GM06990 (cell line): ENCODE data around the gene RASGRP2.

Source experiments
- DNase-seq: peaks from one replicate; pipeline ENCODE4 v3.0.0-alpha.2; 2011; ENCODE audit not compliant: insufficient read length; ENCODE audit errors: extremely low read depth
- H3K27me3 ChIP-seq: replicated peaks from 2 replicates; pipeline ENCODE4 v1.6.0; 2011; ENCODE audit warnings: low read length; ENCODE audit not compliant: control insufficient read depth, insufficient read depth
- H3K36me3 ChIP-seq: 2 replicates; pipeline ENCODE4 v1.5.1; 2011; ENCODE audit warnings: low read length; ENCODE audit not compliant: control insufficient read depth, insufficient read depth
- H3K4me3 ChIP-seq: replicated peaks from 2 replicates; pipeline ENCODE4 v1.5.1; 2011; ENCODE audit warnings: low read depth, mild to moderate bottlenecking, control low read depth, low read length
- TF ChIP-seq, protein P1 (sequence below): IDR thresholded peaks from 2 replicates; pipeline ENCODE4 v1.5.1; 2011; ENCODE audit warnings: low read length, control low read depth, mild to moderate bottlenecking, inconsistent platforms; ENCODE audit not compliant: insufficient read depth, poor library complexity, severe bottlenecking

The RASGRP2 gene

DNA sequence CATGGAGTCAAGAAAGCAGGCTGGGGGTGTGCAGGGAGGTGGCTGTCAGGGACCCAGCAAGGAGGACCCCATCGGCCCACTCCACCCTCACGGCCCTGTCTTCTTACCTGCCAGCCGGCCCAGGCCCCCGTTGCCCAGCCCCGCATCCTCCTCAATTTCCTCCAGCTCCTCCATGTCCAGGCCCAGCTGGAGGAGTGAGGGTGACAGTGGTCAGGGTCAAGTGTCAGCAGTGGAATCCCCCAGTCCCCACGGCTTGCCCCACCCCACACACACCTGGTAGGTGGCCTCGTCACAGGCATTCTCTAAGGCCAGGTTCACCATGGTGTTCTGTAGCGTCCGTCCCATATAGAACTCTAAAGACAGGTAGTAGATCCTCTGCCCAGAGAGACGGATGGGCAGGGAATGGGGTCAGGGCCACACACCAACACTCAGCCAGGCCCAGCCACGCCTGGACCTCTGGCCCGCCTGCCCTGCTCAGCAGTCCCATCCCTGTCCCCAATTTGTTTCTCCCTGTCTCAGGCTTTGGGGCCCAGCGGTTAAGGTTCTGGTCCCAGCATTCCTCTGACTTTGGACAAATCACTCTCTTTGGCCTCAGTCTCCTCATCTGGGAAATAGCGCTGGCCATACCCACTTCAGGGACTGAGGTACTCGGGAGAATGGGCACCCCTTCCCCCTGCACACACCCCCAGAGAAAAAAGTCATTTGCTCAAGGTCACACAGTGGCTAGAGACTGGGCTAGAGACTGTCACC, 14.6 kb upstream of the RASGRP2 start:
- Histone ChIP-seq H3K27me3 (no peaks in the 10 kb centered on the region), H3K36me3 (peaks cover 2% of the 10 kb centered on the region), H3K4me3 (no peak overlapping the region)
- no peak for DNase-seq
- TF ChIP-seq, protein P1, sequence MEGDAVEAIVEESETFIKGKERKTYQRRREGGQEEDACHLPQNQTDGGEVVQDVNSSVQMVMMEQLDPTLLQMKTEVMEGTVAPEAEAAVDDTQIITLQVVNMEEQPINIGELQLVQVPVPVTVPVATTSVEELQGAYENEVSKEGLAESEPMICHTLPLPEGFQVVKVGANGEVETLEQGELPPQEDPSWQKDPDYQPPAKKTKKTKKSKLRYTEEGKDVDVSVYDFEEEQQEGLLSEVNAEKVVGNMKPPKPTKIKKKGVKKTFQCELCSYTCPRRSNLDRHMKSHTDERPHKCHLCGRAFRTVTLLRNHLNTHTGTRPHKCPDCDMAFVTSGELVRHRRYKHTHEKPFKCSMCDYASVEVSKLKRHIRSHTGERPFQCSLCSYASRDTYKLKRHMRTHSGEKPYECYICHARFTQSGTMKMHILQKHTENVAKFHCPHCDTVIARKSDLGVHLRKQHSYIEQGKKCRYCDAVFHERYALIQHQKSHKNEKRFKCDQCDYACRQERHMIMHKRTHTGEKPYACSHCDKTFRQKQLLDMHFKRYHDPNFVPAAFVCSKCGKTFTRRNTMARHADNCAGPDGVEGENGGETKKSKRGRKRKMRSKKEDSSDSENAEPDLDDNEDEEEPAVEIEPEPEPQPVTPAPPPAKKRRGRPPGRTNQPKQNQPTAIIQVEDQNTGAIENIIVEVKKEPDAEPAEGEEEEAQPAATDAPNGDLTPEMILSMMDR, result no peak

DNA sequence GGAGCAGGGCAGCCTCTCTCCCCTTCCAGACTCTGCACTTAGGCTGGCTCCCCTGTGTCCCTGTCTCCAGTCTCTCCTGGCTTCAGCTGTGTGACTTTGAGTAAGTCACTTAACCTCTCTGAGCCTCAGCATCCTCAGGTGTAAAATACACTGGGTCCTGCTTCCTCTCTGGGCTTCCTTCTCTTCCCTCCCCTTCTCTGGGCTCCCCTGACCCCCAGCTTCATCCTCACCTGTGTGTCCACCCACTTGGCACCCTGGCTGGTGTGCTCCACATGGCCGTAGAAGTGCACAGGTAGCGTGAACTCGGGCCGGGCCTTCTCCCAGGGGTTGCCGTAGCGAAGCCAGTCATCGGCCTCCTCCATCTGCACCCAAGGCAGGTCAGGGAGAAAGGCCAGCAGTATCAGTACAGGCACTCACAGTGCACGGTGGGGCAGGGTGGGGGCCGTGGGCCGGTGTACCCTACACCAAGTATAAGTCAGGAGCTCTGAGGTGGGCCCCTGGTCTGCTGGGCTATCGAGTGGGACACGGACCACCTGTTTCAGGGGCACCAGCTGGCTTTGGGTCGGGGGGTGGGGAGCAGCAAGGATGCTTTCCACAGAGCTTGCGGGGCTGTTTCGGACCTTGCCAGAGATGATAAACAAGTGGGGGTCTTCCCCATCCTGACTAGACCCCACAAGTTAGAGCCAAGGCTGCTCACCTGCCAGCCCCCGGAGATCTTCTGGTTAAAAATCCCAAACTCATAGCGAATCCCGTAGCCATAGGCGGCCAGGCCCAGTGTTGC, 13.8 kb upstream of the RASGRP2 start:
- TF ChIP-seq, protein P1, result no peak
- no peaks in the 10 kb centered on the region; the same call in none of the 2 replicates for H3K36me3 ChIP-seq
- no peaks in the 10 kb centered on the region for H3K27me3 ChIP-seq
- H3K4me3 ChIP-seq, result no peak overlapping the region
- no peak for DNase-seq

DNA sequence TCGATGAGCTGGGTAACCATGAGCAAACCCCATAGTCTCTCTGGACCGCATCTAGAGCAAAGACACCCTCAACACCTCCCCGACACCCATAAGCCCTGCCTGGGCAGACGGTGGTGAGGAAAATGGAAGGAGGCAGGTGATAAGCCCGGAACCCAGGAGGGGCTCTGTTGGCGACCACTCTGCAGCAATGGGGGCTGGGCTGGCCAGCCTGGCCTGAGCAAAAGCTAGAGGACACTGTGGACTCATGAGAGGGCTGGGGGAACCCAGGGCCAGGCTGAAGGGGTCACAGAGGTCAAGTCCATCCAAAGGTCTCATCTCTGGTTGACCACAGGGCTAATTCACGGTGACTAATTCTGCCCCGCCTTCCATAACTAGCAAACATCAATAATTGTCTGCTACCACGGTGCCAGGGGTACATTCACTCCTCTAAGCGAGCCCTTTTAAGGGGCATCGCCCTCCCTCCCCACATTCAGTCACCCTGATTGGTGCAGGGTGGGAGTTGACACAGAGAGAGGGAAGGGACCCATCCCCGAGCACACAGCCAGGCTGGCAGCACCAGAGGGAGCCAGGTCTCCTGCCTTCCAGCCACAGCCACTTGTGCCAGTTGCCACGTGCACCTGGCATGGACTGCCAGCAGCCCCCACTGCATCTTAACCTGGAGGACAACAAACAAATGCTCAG, 11.9 kb upstream of the RASGRP2 start:
- no peaks in the 10 kb centered on the region for H3K27me3 ChIP-seq
- no peaks in the 10 kb centered on the region; the same call in 1 of the 2 replicates for H3K36me3 ChIP-seq
- H3K4me3 ChIP-seq, result no peak overlapping the region
- DNase-seq, result no peak
- TF ChIP-seq, protein P1, result no peak

DNA sequence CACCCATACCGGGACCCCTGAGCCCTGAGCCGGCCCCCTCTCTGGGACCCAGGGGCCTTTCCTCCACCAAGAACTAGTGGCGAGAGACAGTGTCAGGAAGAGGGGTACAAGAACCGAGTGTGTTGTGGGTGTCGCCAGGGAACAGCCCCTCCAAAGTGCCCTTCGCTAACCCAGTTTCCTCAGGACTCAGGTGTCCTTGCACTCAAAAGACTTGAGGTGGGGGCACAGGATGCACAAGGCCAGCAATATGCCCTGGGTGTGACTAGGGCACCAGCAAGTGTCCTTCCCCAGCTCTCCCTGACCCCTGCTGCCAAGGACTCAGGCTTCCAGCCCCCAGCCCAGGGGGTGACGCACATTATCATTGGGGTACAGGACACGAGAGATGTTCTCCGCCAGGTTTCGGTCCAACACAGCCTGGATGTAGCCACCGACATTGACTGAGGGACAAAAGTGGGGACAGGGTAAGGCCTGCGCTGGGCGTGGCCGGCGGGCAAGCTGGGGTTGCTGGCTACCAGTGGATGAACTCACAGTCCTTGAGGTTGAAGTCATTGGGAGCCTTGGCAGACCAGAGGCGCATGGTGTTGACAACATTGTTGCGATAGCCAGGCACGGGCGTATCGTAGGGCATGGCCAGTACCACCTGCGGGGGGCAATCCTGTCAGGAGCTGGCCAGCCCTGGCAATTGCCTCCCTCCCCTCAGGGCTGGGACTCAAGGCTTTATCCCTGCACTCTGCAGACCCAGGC, 11.1 kb upstream of the RASGRP2 start:
- DNase-seq, result no peak
- no peak overlapping the region for H3K4me3 ChIP-seq
- no peaks in the 10 kb centered on the region for H3K27me3 ChIP-seq
- TF ChIP-seq, protein P1, result no peak
- H3K36me3 ChIP-seq, result no peaks in the 10 kb centered on the region; the same call in 1 of the 2 replicates

DNA sequence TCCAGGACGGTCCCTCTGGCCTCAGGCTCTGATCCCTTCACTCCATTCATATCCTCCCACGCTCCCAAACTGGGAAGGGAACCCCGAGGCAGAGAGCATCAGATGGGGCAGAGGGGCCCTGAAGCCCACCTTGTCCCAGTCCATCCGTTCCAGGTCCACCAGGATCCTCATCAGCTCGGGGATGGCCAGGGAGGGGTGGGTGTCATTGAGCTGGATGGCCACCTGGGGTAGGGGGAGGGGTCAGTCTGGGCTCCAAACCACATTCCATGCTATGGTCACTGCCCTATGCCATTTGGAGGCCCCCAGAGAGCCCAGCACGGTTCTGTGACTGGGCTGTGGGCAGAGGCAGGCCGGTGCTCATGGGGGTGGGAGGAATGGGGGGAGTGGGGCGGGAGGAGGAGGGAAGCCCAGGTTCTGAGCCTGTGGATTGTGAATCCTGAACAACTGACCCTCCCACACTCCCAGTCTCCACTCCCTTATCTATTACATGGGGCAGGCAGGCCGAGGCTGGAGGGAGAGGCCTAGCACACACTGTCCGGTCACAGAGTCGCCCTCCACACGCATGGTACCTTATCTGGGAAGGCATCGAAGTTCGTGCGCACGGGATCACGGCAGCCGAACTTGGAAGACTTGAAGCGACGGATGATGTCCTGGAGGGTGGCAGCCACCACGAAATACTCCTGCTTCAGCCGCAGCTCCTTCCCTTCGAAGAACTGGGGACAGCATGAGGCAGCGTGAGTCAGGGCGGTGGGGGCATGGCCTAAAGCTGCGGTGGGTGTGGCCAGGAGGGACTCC, 10.4 kb upstream of the RASGRP2 start:
- TF ChIP-seq, protein P1, result no peak

More for the DNA sequence above, 10.4 kb upstream of the RASGRP2 start:
- DNase-seq, result no peak
- no peak overlapping the region for H3K4me3 ChIP-seq
- H3K36me3 ChIP-seq, result no peaks in the 10 kb centered on the region; the same call in 1 of the 2 replicates
- H3K27me3 ChIP-seq, result no peaks in the 10 kb centered on the region
